HG03469 (cell line): ENCODE measurements around the gene SIGLEC7.
"Not testable (repeated sequence)": the region's sequence is repeated elsewhere in the genome, so short reads cannot be mapped to it uniquely, and the experiment has no call there.

ENCODE experiments used
- ATAC-seq: cut with Tn5 transposase; IDR thresholded peaks from one replicate; pipeline ENCODE4 v1.9.1; 2021; ENCODE audit warnings: mild to moderate bottlenecking, moderate library complexity, moderate number of reproducible peaks; ENCODE audit not compliant: unreplicated experiment

Gene SIGLEC7

GRCh38 chr19:51137792-51138425 is 4.2 kb upstream of the SIGLEC7 start:
- ATAC-seq: no peak

GRCh38 chr19:51138549-51138979 is 3.5 kb upstream of the SIGLEC7 start:
- ATAC-seq: no peak

- ATAC-seq: no peak
Observed at GRCh38 chr19:51139299-51140014, 2.6 kb upstream of the SIGLEC7 start.

- ATAC-seq: no peak
Observed at GRCh38 chr19:51140441-51140840, 1.7 kb upstream of the SIGLEC7 start.

GRCh38 chr19:51141181-51141580 is 920 bp upstream of the SIGLEC7 start:
- ATAC-seq: no peak

GRCh38 chr19:51142809-51143475 is 841 bp downstream of the SIGLEC7 start:
- not testable (repeated sequence) for ATAC-seq

- no peak for ATAC-seq
Observed at GRCh38 chr19:51143486-51143885, 1.4 kb downstream of the SIGLEC7 start.

- no peak for ATAC-seq
Observed at GRCh38 chr19:51144482-51145045, 2.5 kb downstream of the SIGLEC7 start.

- no peak for ATAC-seq
Observed at GRCh38 chr19:51145916-51146493, 3.9 kb downstream of the SIGLEC7 start.

- ATAC-seq: no peak
Observed at GRCh38 chr19:51146751-51147150, 4.7 kb downstream of the SIGLEC7 start.

GRCh38 chr19:51147663-51148062 is 5.6 kb downstream of the SIGLEC7 start:
- ATAC-seq: no peak

GRCh38 chr19:51148580-51148979 is 6.5 kb downstream of the SIGLEC7 start:
- no peak for ATAC-seq

- ATAC-seq: no peak
Observed at GRCh38 chr19:51150627-51151026, 8.5 kb downstream of the SIGLEC7 start.

GRCh38 chr19:51156710-51157109 is 14.6 kb downstream of the SIGLEC7 start:
- no peak for ATAC-seq

GRCh38 chr19:51157265-51157664 is 15.2 kb downstream of the SIGLEC7 start:
- ATAC-seq: no peak

- no peak for ATAC-seq
Observed at GRCh38 chr19:51158474-51159129, 16.5 kb downstream of the SIGLEC7 start.

- ATAC-seq: no peak
Observed at GRCh38 chr19:51159656-51160055, 17.6 kb downstream of the SIGLEC7 start.

- no peak for ATAC-seq
Observed at GRCh38 chr19:51161266-51161665, 19.2 kb downstream of the SIGLEC7 start.

- ATAC-seq: no peak
Observed at GRCh38 chr19:51161867-51162496, 19.9 kb downstream of the SIGLEC7 start.

- ATAC-seq: no peak
Observed at GRCh38 chr19:51163257-51163656, 21.2 kb downstream of the SIGLEC7 start.
